Stimulated activated CD4-positive, alpha-beta T cell treated with anti-CD3 and anti-CD28 coated beads, Interleukin-12 subunit alpha, Interleukin-12 subunit beta, amount 100 ng/mL, for 48 hours (primary cell): ENCODE results near the gene FMNL2.

ENCODE experiments used
- DNase-seq, 3 donors: peaks; one replicate each; pipeline ENCODE4 v3.0.0-alpha.2; 2020; ENCODE audit warnings: low read depth in 2 of 3, low spot score in 1 of 3

FMNL2 gene

DNA sequence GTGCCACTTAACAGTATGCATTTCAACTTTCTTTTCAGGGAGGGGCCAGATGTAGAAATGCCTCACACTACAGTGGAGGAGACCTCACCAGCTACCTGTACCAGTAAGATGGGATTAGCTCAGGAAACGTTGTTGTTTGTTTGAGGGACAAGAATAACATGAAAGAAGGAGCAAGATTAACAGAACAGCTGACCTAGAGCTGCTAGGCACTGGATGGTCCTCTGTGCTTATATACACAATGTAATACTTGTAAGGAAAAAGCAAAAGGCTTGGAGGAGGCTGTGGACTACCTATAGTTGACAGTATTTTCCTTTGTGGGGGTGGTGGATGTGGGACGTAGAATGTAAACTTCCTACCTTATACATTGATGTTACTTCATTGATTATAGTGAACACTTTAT, 154.4 kb downstream of the FMNL2 start:
- no peak for DNase-seq

GRCh38 chr2:152490686-152491455, 155.9 kb downstream of the FMNL2 start:
- no peak for DNase-seq

DNA sequence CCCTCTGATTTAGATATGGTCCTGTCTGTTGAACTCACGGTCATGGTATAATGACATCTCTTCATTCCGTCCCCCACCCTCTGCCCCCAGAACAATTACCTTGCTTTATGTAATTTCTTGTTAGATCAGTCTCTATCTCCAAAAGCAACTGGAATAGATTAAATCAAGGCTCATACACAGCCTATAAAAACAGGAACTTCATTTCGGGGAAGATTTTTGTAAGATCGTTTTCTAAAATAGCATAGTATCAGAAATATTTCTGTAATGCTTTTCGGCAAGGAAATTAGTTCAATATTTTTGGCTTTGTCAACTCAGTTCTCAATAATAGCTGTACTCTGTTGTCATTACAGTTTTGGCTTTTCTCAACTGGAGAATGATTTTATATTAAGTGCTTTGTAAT, 157.2 kb downstream of the FMNL2 start:
- no peak for DNase-seq

GRCh38 chr2:152492911-152493310, 157.9 kb downstream of the FMNL2 start:
- no peak for DNase-seq

GRCh38 chr2:152493417-152493816, 158.4 kb downstream of the FMNL2 start:
- no peak for DNase-seq

DNA sequence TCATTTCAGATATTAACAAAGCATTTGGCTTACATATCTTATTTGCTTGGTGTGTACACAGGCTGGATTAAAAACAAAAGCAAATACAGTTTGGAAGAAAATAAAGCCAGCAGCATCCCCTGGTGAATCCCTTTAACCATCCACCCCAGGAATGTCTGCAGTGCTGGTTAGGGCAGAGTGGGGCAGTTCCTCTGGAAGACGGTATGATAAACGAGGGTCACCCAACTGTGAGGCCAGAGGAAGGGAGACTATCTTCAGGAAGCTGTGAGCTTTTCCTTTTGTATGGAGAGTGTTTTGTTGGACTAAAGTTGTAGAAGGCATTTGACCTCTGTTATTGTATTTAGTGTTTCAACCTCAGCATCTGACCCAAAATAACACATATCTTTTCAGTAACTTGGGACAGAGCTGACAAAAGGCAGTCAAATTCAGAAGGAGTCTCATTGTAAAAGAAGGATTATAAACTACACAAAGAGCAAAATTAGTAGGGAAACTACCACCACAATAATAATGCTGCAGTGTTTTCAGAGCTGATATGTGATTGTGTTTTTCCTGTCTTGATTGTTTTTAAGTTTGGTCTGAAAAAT, 159.1 kb downstream of the FMNL2 start:
- DNase-seq: no peak

DNA sequence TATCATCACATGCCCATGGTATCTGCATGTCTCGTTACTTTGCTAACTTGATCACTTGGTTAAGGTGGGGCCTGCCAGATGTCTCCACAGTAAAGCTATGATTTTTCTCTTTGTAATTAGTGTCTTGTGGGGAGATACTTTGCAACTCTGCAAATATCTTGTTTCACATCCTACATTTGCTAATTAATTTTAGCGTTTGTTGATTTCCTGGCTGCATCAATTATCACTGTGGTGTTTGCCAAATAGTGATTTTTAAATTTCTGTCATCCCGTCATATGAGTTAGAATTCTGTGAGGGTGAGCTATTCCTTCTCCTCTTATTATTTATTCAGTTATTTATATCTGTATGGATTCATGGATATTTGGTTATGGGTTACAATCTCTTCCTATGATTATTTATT, 161.4 kb downstream of the FMNL2 start:
- no peak for DNase-seq

DNA sequence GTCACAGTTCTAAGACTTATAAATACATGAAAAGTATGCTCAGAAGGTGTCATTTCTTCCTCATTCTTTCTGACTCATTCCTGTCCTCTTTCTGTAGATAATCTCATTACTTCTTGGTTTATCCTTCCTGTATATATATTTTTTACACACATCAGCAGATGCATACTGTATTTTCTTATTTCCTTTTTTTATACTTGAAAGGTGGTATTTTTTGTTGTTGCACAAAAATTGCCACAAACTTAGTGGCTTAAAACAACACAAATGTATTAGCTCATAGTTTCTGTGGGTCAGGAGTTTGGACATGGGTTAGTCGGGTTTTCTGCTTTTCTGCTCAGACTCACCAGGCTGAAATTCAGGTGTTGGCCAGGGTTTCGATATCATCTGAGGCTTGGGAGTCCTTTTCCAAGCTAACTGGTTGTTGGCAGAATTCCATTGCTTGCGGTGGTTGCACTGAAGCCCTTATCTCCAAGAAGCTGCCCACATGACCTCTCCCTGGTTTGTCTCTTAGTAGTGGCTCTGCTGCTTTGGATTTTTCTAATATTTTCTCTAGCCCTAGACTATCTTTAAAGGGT, 162.6 kb downstream of the FMNL2 start:
- DNase-seq: no peak

DNA sequence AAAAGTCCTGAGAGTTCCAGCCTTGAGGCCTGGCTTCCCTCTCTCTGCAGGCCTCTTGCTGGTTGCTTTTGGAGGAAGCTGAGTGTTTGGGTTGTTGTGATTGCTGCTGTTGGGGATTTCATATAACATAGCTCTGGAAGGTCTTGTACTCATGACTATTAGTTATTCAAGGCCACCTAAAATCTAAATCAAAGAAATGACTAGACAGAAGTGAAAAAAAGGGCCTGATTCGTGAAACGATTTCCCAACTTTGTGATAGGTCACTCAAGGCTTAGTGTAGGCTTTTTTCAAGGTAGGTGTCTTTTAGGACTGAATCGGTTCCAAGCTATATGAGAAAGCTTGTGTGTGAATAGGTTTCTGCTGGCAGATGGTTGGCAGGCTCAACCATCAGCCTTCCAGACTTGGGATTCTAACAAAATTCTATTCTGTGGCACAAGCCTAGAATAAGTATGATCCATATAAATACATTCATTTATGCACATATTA, 164.4 kb downstream of the FMNL2 start:
- DNase-seq: no peak

- no peak for DNase-seq
Measured at GRCh38 chr2:152499896-152500735, 165.1 kb downstream of the FMNL2 start.

DNA sequence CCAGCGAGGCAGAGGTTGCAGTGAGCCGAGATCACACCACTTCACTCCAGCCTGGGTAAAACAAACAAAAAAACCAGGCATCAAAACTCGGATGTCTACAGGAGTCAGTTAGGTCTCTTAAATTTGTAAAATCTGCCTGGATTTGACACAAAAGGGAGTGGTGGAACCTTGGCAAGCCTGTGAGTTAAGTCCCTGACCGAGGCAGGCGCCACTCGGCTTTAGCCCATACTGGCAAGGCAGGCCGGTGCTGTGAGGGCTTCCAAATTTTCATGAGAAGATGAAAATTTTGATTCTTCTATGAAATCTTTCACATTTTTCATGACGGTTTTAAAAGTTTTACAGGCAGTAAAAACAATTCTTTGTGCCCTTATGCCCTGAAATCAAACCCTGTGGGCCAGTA, 165.8 kb downstream of the FMNL2 start:
- no peak for DNase-seq

GRCh38 chr2:152501666-152502065, 166.7 kb downstream of the FMNL2 start:
- no peak for DNase-seq

GRCh38 chr2:152504618-152505017, 169.6 kb downstream of the FMNL2 start:
- no peak for DNase-seq

DNA sequence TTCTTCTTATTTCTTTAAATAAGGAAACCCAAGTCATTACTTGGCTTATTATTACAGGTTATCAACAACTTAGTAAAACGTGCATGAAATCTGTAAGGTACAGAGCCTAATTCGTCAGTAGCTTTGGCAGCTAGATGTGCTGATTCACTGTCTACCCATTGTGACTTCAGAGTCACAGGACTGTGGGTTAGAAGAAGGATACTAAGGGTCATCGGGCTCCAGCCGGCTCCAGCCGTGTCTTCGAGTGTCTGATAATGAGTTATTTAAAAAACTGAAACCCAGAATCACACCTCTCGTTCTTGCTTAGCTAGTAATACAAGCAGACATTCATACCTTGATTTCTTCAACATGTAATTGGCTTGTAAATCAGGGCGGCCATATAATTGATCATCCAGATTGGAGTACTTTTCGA, 170.5 kb downstream of the FMNL2 start:
- no peak for DNase-seq

- no peak for DNase-seq
Measured at GRCh38 chr2:152506843-152507242, 171.9 kb downstream of the FMNL2 start.

- DNase-seq: no peak
Measured at GRCh38 chr2:152507907-152508306, 172.9 kb downstream of the FMNL2 start.

DNA sequence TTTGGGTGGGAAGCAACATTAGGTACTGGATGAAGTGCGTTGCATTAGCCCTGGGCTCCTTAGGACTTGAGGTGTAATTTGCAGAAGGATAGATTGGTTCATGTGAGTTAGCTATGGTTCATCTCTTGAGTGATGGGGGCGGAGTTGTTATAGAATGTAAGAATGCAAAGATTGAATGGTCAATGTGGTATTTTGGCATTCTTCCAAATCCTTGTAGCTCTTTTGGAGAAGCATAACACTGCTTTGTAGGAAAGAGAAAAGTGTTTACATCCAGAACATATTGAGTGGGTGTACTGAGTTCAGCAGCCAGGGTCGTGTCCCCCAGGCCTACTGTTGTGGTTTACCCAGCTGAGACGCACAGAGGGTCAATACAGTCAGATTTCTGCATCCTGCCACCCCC, 173.5 kb downstream of the FMNL2 start:
- no peak for DNase-seq

- no peak for DNase-seq
Measured at GRCh38 chr2:152509772-152510491, 175.0 kb downstream of the FMNL2 start.

DNA sequence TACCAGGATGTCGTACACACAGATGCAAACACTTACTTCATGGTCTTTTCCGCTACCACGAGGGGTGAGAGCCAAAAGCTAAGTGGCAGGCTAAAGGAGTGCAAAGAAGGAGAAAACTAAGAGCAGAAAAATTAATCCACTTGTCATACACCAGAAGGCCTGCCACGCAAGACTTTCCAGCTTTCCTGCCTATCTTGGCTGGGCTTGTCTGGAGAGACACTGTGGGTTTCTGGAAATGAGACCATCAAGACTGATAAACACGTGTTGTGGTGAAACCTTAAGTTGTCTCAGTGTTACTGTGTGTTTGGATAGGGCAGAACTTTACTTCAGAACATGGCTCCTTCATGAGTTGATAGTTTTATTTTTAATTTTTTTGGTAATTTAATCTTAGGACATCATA, 175.6 kb downstream of the FMNL2 start:
- DNase-seq: no peak

GRCh38 chr2:152511981-152512380, 177.0 kb downstream of the FMNL2 start:
- DNase-seq: no peak

GRCh38 chr2:152513029-152513428, 178.1 kb downstream of the FMNL2 start:
- no peak for DNase-seq
